Measurements from ENCODE around the gene INSYN2B. TPM values are rescaled to one million over a fixed set of nuclear protein-coding genes. Genes with fewer than 3 reads are reported as not detected.

The INSYN2B gene
- total RNA-seq, 1 donor from 2014 or later = 0.25 TPM

DNA sequence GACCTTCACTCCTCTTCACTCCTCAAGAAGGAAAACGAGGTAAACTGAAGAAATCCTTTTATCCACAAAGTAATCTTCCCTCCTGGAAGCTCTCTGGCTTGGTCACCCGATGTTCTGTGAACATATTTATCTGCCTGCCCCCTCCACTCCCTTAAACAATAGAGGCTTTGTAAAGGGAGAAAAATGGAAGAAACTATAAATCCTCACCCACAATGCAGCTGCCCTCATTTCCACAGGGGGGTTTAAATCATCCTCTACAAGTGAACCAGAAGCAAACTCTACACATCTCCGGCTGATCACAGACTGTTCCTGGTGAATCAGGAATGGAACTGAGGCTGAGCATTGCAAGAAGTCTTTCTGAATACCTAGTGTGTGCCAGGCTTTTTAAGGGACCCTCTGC lies 7.2 kb downstream of the INSYN2B start:
- no peaks in the 10 kb centered on the region for H3K27me3 ChIP-seq
- TF ChIP-seq POLR2AphosphoS5 (IDR thresholded peaks at IDR 0.05; ENCODE audit: insufficient read depth in 1 of 2, low read depth in 1 of 2) (no peak), POLR2A (IDR thresholded peaks at IDR 0.05) (no peak)
- TF ChIP-seq, protein P1, sequence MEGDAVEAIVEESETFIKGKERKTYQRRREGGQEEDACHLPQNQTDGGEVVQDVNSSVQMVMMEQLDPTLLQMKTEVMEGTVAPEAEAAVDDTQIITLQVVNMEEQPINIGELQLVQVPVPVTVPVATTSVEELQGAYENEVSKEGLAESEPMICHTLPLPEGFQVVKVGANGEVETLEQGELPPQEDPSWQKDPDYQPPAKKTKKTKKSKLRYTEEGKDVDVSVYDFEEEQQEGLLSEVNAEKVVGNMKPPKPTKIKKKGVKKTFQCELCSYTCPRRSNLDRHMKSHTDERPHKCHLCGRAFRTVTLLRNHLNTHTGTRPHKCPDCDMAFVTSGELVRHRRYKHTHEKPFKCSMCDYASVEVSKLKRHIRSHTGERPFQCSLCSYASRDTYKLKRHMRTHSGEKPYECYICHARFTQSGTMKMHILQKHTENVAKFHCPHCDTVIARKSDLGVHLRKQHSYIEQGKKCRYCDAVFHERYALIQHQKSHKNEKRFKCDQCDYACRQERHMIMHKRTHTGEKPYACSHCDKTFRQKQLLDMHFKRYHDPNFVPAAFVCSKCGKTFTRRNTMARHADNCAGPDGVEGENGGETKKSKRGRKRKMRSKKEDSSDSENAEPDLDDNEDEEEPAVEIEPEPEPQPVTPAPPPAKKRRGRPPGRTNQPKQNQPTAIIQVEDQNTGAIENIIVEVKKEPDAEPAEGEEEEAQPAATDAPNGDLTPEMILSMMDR (IDR thresholded peaks at IDR 0.05) = no peak
- DNase-seq (ENCODE audit: extremely low spot score in 2 of 2) = no peak
- no peaks in the 10 kb centered on the region for H3K36me3 ChIP-seq
- no peak overlapping the region for H3K4me3 ChIP-seq
- H3K27ac ChIP-seq = no peak overlapping the region
- no peaks in the 10 kb centered on the region for H3K9me3 ChIP-seq
- peaks cover 5% of the 10 kb centered on the region for H3K4me1 ChIP-seq
- intact Hi-C loops (cut with DNase I) = no loop called here

DNA sequence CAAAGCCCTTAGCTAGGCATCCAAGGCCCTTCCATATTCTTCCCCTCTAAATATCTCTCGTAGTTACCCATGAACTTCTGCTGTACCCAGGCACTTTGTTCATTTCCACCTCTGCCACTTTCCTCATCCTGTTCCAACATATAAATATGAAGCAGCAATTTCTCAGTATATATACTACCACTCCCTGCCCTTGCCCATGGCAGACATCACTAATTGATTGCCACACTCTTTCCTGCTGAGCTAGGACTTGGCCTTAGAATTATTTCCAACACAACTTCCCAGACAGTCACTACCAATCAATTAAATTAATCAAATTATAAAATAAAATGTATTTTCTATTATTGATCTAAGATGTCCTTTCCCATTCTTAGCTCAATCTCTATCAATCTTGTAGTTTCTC lies 8.5 kb downstream of the INSYN2B start:
- intact Hi-C loops (cut with DNase I) = no loop called here
- H3K9me3 ChIP-seq = no peaks in the 10 kb centered on the region
- H3K4me1 ChIP-seq = peaks cover 5% of the 10 kb centered on the region
- H3K36me3 ChIP-seq = no peaks in the 10 kb centered on the region
- no peak for DNase-seq (ENCODE audit: extremely low spot score in 2 of 2)
- TF ChIP-seq, protein P1 (IDR thresholded peaks at IDR 0.05) = no peak
- no peak for TF ChIP-seq POLR2AphosphoS5 (IDR thresholded peaks at IDR 0.05; ENCODE audit: insufficient read depth in 1 of 2, low read depth in 1 of 2)
- TF ChIP-seq POLR2A (IDR thresholded peaks at IDR 0.05) = no peak
- H3K27me3 ChIP-seq = no peaks in the 10 kb centered on the region
- no peak overlapping the region for H3K4me3 ChIP-seq
- H3K27ac ChIP-seq = no peak overlapping the region

DNA sequence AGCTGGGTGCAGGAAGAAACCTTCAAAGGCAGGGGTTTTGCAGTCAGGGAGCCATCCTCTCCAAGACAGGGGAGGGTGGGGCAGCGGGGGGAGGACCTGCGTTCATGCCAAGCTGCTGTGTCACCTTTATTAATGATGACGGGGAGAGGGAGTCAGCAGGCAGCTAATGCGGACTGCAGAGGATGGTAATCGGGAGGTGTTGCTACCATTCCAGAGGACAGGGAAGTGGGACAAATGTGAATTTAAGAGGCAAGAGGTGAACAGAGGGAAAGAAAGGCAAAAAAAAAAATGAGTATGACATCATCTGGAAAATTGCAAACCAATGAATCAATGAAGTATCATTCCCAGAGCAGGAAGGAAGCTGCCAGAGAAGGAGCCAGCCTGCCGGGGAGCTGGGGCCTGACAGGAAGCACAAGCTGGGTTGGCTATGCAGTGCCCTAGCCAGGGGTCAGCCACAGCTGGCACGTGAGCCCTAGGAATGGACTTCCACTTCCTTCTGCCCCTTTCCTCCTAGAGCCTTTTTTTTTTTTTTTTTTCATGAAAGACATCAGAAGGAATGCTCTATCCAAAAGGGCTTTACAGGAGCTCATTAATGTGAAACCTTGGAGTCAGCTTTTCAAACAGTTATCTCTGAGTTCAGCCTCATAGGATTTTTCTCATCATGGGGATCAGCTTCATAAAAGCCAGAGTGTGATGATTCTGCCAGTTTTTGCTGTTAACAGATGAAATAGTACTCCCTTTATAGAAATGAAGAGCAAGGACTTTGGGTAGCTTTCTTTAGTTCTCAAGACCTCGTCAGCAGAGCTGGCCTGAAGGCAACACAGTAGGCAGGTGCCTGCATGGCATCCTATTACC lies 9.2 kb downstream of the INSYN2B start:
- Histone ChIP-seq H3K4me3 (no peak overlapping the region), H3K27ac (no peak overlapping the region), H3K27me3 (no peaks in the 10 kb centered on the region), H3K9me3 (no peaks in the 10 kb centered on the region), H3K36me3 (no peaks in the 10 kb centered on the region), H3K4me1 (peaks cover 5% of the 10 kb centered on the region)
- intact Hi-C loops (cut with DNase I) = no loop called here
- TF ChIP-seq POLR2A (IDR thresholded peaks at IDR 0.05) = no peak
- TF ChIP-seq, protein P1 (IDR thresholded peaks at IDR 0.05) = no peak
- no peak for TF ChIP-seq POLR2AphosphoS5 (IDR thresholded peaks at IDR 0.05; ENCODE audit: insufficient read depth in 1 of 2, low read depth in 1 of 2)
- DNase-seq (ENCODE audit: extremely low spot score in 2 of 2) = no peak

DNA sequence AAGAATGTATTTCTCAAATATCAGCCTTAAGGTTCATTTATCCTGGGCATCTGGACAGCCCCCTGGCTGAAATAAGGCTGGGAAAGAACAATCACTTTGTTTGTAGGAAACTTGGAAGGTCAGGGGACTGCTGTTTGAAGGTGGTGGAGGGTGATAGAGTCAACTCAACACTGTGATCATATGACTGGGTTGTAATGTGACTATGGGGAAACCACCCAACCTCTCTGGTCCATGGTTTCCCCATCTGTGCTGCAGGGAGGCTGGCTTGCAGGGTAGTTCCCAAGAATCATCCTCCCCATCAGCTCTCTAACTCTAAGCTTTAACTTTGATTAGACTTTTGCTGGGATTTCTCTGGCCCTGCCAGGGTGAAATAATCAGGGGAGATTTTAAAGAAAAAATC lies 10.0 kb downstream of the INSYN2B start:
- intact Hi-C loops (cut with DNase I) = no loop called here
- H3K4me3 ChIP-seq = no peak overlapping the region
- DNase-seq (ENCODE audit: extremely low spot score in 2 of 2) = no peak
- H3K27ac ChIP-seq = no peak overlapping the region
- H3K4me1 ChIP-seq = peaks cover 5% of the 10 kb centered on the region
- no peaks in the 10 kb centered on the region for H3K36me3 ChIP-seq
- no peaks in the 10 kb centered on the region for H3K9me3 ChIP-seq
- no peak for TF ChIP-seq POLR2A (IDR thresholded peaks at IDR 0.05)
- TF ChIP-seq, protein P1 (IDR thresholded peaks at IDR 0.05) = no peak
- no peak for TF ChIP-seq POLR2AphosphoS5 (IDR thresholded peaks at IDR 0.05; ENCODE audit: insufficient read depth in 1 of 2, low read depth in 1 of 2)
- no peaks in the 10 kb centered on the region for H3K27me3 ChIP-seq

DNA sequence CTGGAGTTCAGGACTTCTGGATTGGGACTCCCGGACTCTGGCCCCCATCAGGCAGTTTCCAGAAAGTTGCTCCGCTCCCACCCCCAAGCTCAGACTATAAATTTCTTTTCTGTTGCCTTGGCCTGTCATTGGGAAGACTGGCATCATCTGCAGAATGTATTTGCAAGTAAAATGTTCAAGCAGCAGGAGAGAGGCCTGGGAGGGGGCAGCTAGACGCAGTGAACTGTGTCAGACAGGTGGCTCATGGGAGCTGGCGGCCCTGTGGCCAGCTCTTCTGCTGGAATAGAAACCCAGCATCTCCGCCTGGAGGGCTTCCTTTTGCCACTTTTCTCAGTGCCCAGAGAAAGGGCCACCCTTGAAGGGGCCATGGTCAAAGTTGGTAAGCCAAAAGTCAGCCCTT lies 16.0 kb downstream of the INSYN2B start:
- no peaks in the 10 kb centered on the region for H3K4me1 ChIP-seq
- H3K27me3 ChIP-seq = no peaks in the 10 kb centered on the region
- H3K9me3 ChIP-seq = no peaks in the 10 kb centered on the region
- H3K4me3 ChIP-seq = no peak overlapping the region
- H3K27ac ChIP-seq = no peak overlapping the region
- intact Hi-C loops (cut with DNase I) = no loop called here
- H3K36me3 ChIP-seq = no peaks in the 10 kb centered on the region
- no peak for TF ChIP-seq POLR2A (IDR thresholded peaks at IDR 0.05)
- TF ChIP-seq, protein P1 (IDR thresholded peaks at IDR 0.05) = no peak
- TF ChIP-seq POLR2AphosphoS5 (IDR thresholded peaks at IDR 0.05; ENCODE audit: insufficient read depth in 1 of 2, low read depth in 1 of 2) = no peak
- no peak for DNase-seq (ENCODE audit: extremely low spot score in 2 of 2)
